WTC11 (cell line): ENCODE data around the gene GPR132. TPM values are rescaled to one million over a fixed set of nuclear protein-coding genes. Genes with fewer than 3 reads are reported as not detected.

Experiments used
- ATAC-seq: fragments of 200-7000 bp; cut with Tn5 transposase; 2 replicates; pipeline ENCODE4 v1.10.0; 2021; ENCODE audit warnings: mild to moderate bottlenecking, moderate library complexity
- CTCF ChIA-PET: fragments of 300-600 bp; sonication (Branson Sonifier 250); formaldehyde crosslinking; loops from one replicate; lab custom pipeline; 2021; ENCODE audit warnings: antibody characterized with exemption; lab: Charles Lee
- POLR2A ChIA-PET: fragments of 350-600 bp; sonication (Branson Sonifier 250); formaldehyde crosslinking; loops from one replicate; lab custom pipeline; 2021; ENCODE audit warnings: antibody characterized with exemption; lab: Charles Lee
- DNase-seq: peaks from one replicate; pipeline ENCODE4 v3.0.0; 2021; ENCODE audit warnings: low spot score
- H3K27ac Mint-ChIP-seq: 2 replicates; pipeline ENCODE4 v1.8.0; 2021; ENCODE audit warnings: mixed read lengths
- H3K27me3 Mint-ChIP-seq: 2 replicates; pipeline ENCODE4 v1.8.0; 2021; ENCODE audit warnings: low read depth, mild to moderate bottlenecking, moderate library complexity, mixed read lengths
- H3K36me3 Mint-ChIP-seq: 2 replicates; pipeline ENCODE4 v1.8.0; 2021; ENCODE audit warnings: mixed read lengths
- H3K4me1 Mint-ChIP-seq: 2 replicates; pipeline ENCODE4 v1.8.0; 2022; ENCODE audit warnings: mixed read lengths
- H3K4me3 Mint-ChIP-seq: 2 replicates; pipeline ENCODE4 v1.8.0; 2021; ENCODE audit warnings: mild to moderate bottlenecking, moderate library complexity, mixed read lengths
- H3K9me3 Mint-ChIP-seq: 2 replicates; pipeline ENCODE4 v1.8.0; 2021; ENCODE audit warnings: mixed read lengths
- ATF6 ChIP-seq: sonication (generic); formaldehyde crosslinking; IDR thresholded peaks from 2 replicates; pipeline ENCODE4 v1.8.1; 2023; ENCODE audit warnings: mild to moderate bottlenecking, missing genetic modification reagents
- CDX4 ChIP-seq: fragments of 250-450 bp; sonication (Bioruptor Pico); IDR thresholded peaks from 2 replicates; pipeline ENCODE4 v1.9.0; 2021; ENCODE audit warnings: moderate library complexity, mild to moderate bottlenecking, inconsistent platforms, borderline replicate concordance
- E2F4 ChIP-seq: sonication (generic); formaldehyde crosslinking; IDR thresholded peaks from 2 replicates; pipeline ENCODE4 v1.8.1; 2022; ENCODE audit warnings: low read depth, mild to moderate bottlenecking, moderate library complexity, missing genetic modification reagents, borderline replicate concordance
- FOXP4 ChIP-seq: sonication (generic); formaldehyde crosslinking; IDR thresholded peaks from 2 replicates; pipeline ENCODE4 v1.8.0; 2022; ENCODE audit warnings: mild to moderate bottlenecking, missing genetic modification reagents
- MXD4 ChIP-seq: fragments of 250-450 bp; sonication (Bioruptor Pico); IDR thresholded peaks from 2 replicates; pipeline ENCODE4 v1.8.0; 2021; ENCODE audit warnings: mild to moderate bottlenecking, moderate library complexity, borderline replicate concordance
- MYBL2 ChIP-seq: sonication (generic); formaldehyde crosslinking; IDR thresholded peaks from 2 replicates; pipeline ENCODE4 v1.8.1; 2023; ENCODE audit warnings: mild to moderate bottlenecking, moderate library complexity, missing genetic modification reagents
- NFE2L1 ChIP-seq: sonication (generic); formaldehyde crosslinking; IDR thresholded peaks from 2 replicates; pipeline ENCODE4 v1.8.1; 2023; ENCODE audit warnings: missing genetic modification reagents
- PRDM15 ChIP-seq: sonication (generic); formaldehyde crosslinking; IDR thresholded peaks from 2 replicates; pipeline ENCODE4 v1.8.0; 2022; ENCODE audit warnings: missing genetic modification reagents
- PRRX2 ChIP-seq: fragments of 250-450 bp; sonication (Bioruptor Pico); IDR thresholded peaks from 2 replicates; pipeline ENCODE4 v1.8.0; 2021; ENCODE audit warnings: mild to moderate bottlenecking
- TP53 ChIP-seq: sonication (generic); formaldehyde crosslinking; IDR thresholded peaks from 2 replicates; pipeline ENCODE4 v1.8.1; 2023; ENCODE audit warnings: mild to moderate bottlenecking, missing genetic modification reagents
- ZBTB21 ChIP-seq: sonication (generic); formaldehyde crosslinking; IDR thresholded peaks from 2 replicates; pipeline ENCODE4 v1.8.1; 2023; ENCODE audit warnings: mild to moderate bottlenecking, missing genetic modification reagents, borderline replicate concordance
- ZBTB43 ChIP-seq: sonication (generic); formaldehyde crosslinking; IDR thresholded peaks from 2 replicates; pipeline ENCODE4 v1.8.1; 2023; ENCODE audit warnings: mild to moderate bottlenecking, missing genetic modification reagents
- ZNF138 ChIP-seq: sonication (generic); formaldehyde crosslinking; conservative IDR thresholded peaks from 2 replicates; pipeline ENCODE4 v1.8.1; 2022; ENCODE audit warnings: mild to moderate bottlenecking, moderate library complexity, missing genetic modification reagents
- ZNF396 ChIP-seq: fragments of 250-450 bp; sonication (Bioruptor Pico); IDR thresholded peaks from 2 replicates; pipeline ENCODE4 v1.8.0; 2021; ENCODE audit warnings: mild to moderate bottlenecking, moderate library complexity, borderline replicate concordance
- ZNF416 ChIP-seq: fragments of 250-450 bp; sonication (Bioruptor Pico); IDR thresholded peaks from 2 replicates; pipeline ENCODE4 v1.9.0; 2021; ENCODE audit warnings: mild to moderate bottlenecking, inconsistent platforms
- total RNA-seq: library from RNA; stranded (reverse); gene quantifications from 3 replicates; pipeline ENCODE4 v1.2.3, GENCODE V29; 2021
- TF ChIP-seq, protein P1 (sequence below): fragments of 200-600 bp; IDR thresholded peaks from 2 replicates; pipeline ENCODE4 v1.8.0; 2022; ENCODE audit warnings: antibody characterized with exemption

The GPR132 gene
- total RNA-seq, 1 experiment from 2014 or later = 0.13 TPM

DNA sequence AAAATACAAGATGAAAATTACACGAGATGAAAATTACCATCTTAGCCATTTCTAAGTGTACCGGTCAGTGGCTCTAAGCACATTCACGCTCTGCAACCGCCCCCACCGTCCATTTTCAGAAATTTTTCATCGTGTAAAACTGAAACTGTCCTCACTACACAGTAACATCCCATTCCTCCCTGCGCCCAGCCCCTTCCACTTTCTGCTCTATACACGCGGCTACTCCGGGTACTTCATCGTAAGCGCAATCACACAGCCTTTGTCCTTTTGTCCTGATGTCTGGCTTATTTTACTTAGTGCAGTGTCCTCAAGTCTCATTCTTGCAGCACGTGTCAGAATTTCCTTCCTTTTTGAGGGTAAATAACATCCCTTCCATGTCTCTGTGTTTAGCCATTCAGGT is 3.6 kb upstream of the GPR132 start:
- Mint-ChIP-seq H3K4me1 (no peaks in the 10 kb centered on the region), H3K27me3 (no peaks in the 10 kb centered on the region), H3K9me3 (no peaks in the 10 kb centered on the region), H3K27ac (no peak overlapping the region), H3K36me3 (no peaks in the 10 kb centered on the region), H3K4me3 (no peak overlapping the region)
- TF ChIP-seq, protein P1, sequence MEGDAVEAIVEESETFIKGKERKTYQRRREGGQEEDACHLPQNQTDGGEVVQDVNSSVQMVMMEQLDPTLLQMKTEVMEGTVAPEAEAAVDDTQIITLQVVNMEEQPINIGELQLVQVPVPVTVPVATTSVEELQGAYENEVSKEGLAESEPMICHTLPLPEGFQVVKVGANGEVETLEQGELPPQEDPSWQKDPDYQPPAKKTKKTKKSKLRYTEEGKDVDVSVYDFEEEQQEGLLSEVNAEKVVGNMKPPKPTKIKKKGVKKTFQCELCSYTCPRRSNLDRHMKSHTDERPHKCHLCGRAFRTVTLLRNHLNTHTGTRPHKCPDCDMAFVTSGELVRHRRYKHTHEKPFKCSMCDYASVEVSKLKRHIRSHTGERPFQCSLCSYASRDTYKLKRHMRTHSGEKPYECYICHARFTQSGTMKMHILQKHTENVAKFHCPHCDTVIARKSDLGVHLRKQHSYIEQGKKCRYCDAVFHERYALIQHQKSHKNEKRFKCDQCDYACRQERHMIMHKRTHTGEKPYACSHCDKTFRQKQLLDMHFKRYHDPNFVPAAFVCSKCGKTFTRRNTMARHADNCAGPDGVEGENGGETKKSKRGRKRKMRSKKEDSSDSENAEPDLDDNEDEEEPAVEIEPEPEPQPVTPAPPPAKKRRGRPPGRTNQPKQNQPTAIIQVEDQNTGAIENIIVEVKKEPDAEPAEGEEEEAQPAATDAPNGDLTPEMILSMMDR = no peak
- TF ChIP-seq ZBTB21 (CRISPR knock-in tag) = no peak
- TF ChIP-seq ATF6 = no peak
- TF ChIP-seq TP53 = no peak
- no peak for TF ChIP-seq FOXP4 (CRISPR knock-in tag)
- TF ChIP-seq CDX4 (CRISPR knock-in tag) = no peak
- TF ChIP-seq MYBL2 (CRISPR knock-in tag) = no peak
- TF ChIP-seq NFE2L1 = no peak
- TF ChIP-seq ZNF416 (CRISPR knock-in tag) = no peak
- TF ChIP-seq PRRX2 (CRISPR knock-in tag) = no peak
- TF ChIP-seq E2F4 = no peak
- no peak for TF ChIP-seq PRDM15 (CRISPR knock-in tag)
- TF ChIP-seq ZNF396 (CRISPR knock-in tag) = no peak
- no peak for TF ChIP-seq MXD4 (CRISPR knock-in tag)
- no peak for TF ChIP-seq ZBTB43
- TF ChIP-seq ZNF138 (CRISPR knock-in tag) = no peak
- DNase-seq (no peak), ATAC-seq (no peak)
- ChIA-PET CTCF (no interaction called here), POLR2A (no interaction called here)
